SK-N-SH (cell line): Measurements from ENCODE around the gene CCDC34.

Experiments
- EP300 ChIP-seq, 2 experiments: IDR thresholded peaks; 2 replicates each; pipeline versions ENCODE4 v1.4.0 to v1.6.1; 2012; ENCODE audit warnings: borderline replicate concordance in 1 of 2, low read depth in 1 of 2, low read length in 1 of 2
- GABPA ChIP-seq: IDR thresholded peaks from 2 replicates; pipeline ENCODE4 v1.4.0; 2012; ENCODE audit warnings: low read depth, mild to moderate bottlenecking
- MXI1 ChIP-seq: IDR thresholded peaks from 2 replicates; pipeline ENCODE4 v1.6.1; 2012; ENCODE audit warnings: mild to moderate bottlenecking, low read depth, low read length, improper control_type of control experiment
- NFIC ChIP-seq: IDR thresholded peaks from 2 replicates; pipeline ENCODE4 v1.4.0; 2012; ENCODE audit warnings: borderline replicate concordance
- PBX3 ChIP-seq: IDR thresholded peaks from 2 replicates; pipeline ENCODE4; 2012
- POLR2AphosphoS5 ChIP-seq: IDR thresholded peaks from 2 replicates; pipeline ENCODE4 v1.6.1; 2012; ENCODE audit warnings: low read depth, low read length
- RCOR1 ChIP-seq: fragments of 150-350 bp; IDR thresholded peaks from 2 replicates; pipeline ENCODE4 v1.6.1; 2017; ENCODE audit warnings: antibody characterized with exemption, low read length
- REST ChIP-seq: IDR thresholded peaks from 2 replicates; pipeline ENCODE4 v1.6.1; 2012; ENCODE audit warnings: mild to moderate bottlenecking, low read depth, low read length, moderate library complexity
- RFX5 ChIP-seq: IDR thresholded peaks from 2 replicates; pipeline ENCODE4 v1.6.1; 2012; ENCODE audit warnings: mild to moderate bottlenecking, improper control_type of control experiment, low read length
- RXRA ChIP-seq: IDR thresholded peaks from 2 replicates; pipeline ENCODE4 v1.4.0; 2012; ENCODE audit warnings: low read depth, mild to moderate bottlenecking, borderline replicate concordance
- SIN3A ChIP-seq: IDR thresholded peaks from 2 replicates; pipeline ENCODE4 v1.6.1; 2012; ENCODE audit warnings: low read depth, mild to moderate bottlenecking, low read length, moderate library complexity, borderline replicate concordance
- TEAD4 ChIP-seq: IDR thresholded peaks from 2 replicates; pipeline ENCODE4 v1.4.0; 2012; ENCODE audit warnings: mild to moderate bottlenecking, borderline replicate concordance; ENCODE audit not compliant: insufficient read depth
- TF ChIP-seq, protein P1 (sequence below): fragments of 200-600 bp; sonication (generic); IDR thresholded peaks from 2 replicates; pipeline ENCODE4 v1.6.1; 2017; ENCODE audit warnings: antibody characterized with exemption, mild to moderate bottlenecking, moderate library complexity

- no peak for TF ChIP-seq SIN3A
- TF ChIP-seq, protein P1, sequence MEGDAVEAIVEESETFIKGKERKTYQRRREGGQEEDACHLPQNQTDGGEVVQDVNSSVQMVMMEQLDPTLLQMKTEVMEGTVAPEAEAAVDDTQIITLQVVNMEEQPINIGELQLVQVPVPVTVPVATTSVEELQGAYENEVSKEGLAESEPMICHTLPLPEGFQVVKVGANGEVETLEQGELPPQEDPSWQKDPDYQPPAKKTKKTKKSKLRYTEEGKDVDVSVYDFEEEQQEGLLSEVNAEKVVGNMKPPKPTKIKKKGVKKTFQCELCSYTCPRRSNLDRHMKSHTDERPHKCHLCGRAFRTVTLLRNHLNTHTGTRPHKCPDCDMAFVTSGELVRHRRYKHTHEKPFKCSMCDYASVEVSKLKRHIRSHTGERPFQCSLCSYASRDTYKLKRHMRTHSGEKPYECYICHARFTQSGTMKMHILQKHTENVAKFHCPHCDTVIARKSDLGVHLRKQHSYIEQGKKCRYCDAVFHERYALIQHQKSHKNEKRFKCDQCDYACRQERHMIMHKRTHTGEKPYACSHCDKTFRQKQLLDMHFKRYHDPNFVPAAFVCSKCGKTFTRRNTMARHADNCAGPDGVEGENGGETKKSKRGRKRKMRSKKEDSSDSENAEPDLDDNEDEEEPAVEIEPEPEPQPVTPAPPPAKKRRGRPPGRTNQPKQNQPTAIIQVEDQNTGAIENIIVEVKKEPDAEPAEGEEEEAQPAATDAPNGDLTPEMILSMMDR = no peak
- no peak for TF ChIP-seq TEAD4
- TF ChIP-seq POLR2AphosphoS5 = no peak
- TF ChIP-seq RCOR1 = no peak
- TF ChIP-seq REST = no peak
- no peak for TF ChIP-seq RFX5
- no peak for TF ChIP-seq EP300 (IDR thresholded peaks at IDR 0.05; ENCODE audit: borderline replicate concordance in 1 of 2, low read depth in 1 of 2, low read length in 1 of 2)
- no peak for TF ChIP-seq NFIC
- TF ChIP-seq GABPA = no peak
- TF ChIP-seq RXRA = no peak
- TF ChIP-seq PBX3 = no peak
- TF ChIP-seq MXI1 = no peak
Observed at GRCh38 chr11:27309046-27309445, 54.0 kb downstream of the CCDC34 start.
